ENCODE measurements around the gene HTT.

DNA sequence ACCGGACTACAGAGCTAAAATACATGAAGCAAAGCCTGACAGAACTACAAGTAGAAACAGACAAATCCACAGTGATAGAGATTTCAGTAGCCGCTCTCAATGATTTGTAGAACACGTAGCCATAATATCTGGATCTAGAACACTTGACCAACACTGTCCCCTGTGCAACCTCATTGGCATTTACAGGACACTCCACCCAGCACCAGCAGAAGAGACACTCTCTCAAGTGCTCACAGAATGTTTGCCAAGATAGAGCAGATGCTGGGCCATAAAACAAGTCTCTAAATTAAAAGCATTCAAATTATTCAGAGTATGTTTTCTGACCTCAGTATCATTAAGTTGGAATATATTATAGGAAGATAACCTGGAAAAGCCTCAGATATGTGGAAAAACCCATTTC is 21.7 kb downstream of the HTT start:
- no peak for TF ChIP-seq CTCF (conservative IDR thresholded peaks at IDR 0.05; ENCODE audit: low read length)
- TF ChIP-seq EZH2phosphoT487 (IDR thresholded peaks at IDR 0.05; ENCODE audit: borderline replicate concordance), result no peak

All from Loucy (cell line).